GM12865 (cell line): ENCODE data around the gene ELN.

ENCODE experiments used
- DNase-seq: peaks from one replicate; pipeline ENCODE4 v3.0.0; 2010; ENCODE audit warnings: low read depth
- H3K4me3 ChIP-seq: 2 replicates; pipeline ENCODE4 v1.5.1; 2011; ENCODE audit warnings: mild to moderate bottlenecking, low read depth, low read length, control low read depth
- CTCF ChIP-seq: IDR thresholded peaks from 2 replicates; pipeline ENCODE4 v1.5.1; 2011; ENCODE audit warnings: low read length, control low read depth, low read depth, inconsistent platforms; ENCODE audit not compliant: insufficient read depth; ENCODE audit errors: missing control alignments

The ELN gene

GRCh38 chr7:74116356-74116755, 88.4 kb downstream of the ELN start:
- DNase-seq: no peak
- TF ChIP-seq CTCF: no peak
- H3K4me3 ChIP-seq: no peak overlapping the region
